HepG2 (cell line): ENCODE data around the gene OR6B2.

Source experiments
- HOXA5 ChIP-seq: sonication (generic); formaldehyde crosslinking; IDR thresholded peaks from 2 replicates; pipeline ENCODE4 v1.4.0; 2020; ENCODE audit warnings: missing genetic modification reagents
- MAFF ChIP-seq: IDR thresholded peaks from 2 replicates; pipeline ENCODE4 v1.6.1; 2011; ENCODE audit warnings: low read depth, low read length, improper control_type of control experiment
- RFX5 ChIP-seq: IDR thresholded peaks from 2 replicates; pipeline ENCODE4 v1.6.1; 2011; ENCODE audit warnings: low read depth, low read length, improper control_type of control experiment

DNA sequence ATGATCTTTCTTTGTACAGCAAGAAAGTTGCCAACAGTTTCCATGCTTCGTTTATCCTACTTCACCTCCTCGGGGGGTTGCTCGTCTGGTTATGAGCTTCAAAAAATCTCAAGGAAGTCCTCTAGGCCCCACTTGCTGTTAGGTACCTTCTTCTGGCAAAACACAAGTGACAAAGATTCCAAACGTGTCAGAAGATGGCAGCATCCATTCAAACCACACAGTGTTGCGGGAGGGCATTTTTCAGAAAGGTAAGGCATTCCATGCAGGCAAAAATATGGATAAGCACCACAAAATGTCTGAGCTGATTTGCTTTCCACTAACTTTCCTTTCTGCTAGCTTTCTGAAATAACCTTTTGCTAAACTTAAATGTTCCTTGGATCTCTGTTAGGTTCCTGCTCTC, 36.3 kb upstream of the OR6B2 start:
- TF ChIP-seq RFX5 (no peak), MAFF (no peak), HOXA5 (CRISPR knock-in tag) (no peak)
